COLO829 (cell line): ENCODE data around the gene TEAD3.

ENCODE experiments used
- DNase-seq: peaks from one replicate; pipeline ENCODE4 v3.0.0; 2012; ENCODE audit warnings: low spot score

The TEAD3 gene

GRCh38 chr6:35512740-35513139, 15.9 kb upstream of the TEAD3 start, which contains the start of gene TULP1:
TULP1 (minus strand) TSS chr6:35512896; CDS start chr6:35512858, 38 bp downstream.
- DNase-seq, result no peak

GRCh38 chr6:35512006-35512405, 15.1 kb upstream of the TEAD3 start:
- no peak for DNase-seq

- no peak for DNase-seq
Measured at GRCh38 chr6:35511562-35511941, 14.7 kb upstream of the TEAD3 start.

GRCh38 chr6:35510916-35511561, 14.2 kb upstream of the TEAD3 start:
- DNase-seq, result no peak

GRCh38 chr6:35508542-35508941, 11.7 kb upstream of the TEAD3 start:
- DNase-seq, result no peak

- DNase-seq, result no peak
Measured at GRCh38 chr6:35508027-35508426, 11.1 kb upstream of the TEAD3 start.

GRCh38 chr6:35507221-35507620, 10.3 kb upstream of the TEAD3 start:
- DNase-seq, result no peak

GRCh38 chr6:35506536-35506935, 9.7 kb upstream of the TEAD3 start:
- DNase-seq, result no peak

- DNase-seq, result no peak
Measured at GRCh38 chr6:35505999-35506412, 9.1 kb upstream of the TEAD3 start.

GRCh38 chr6:35503534-35503933, 6.7 kb upstream of the TEAD3 start:
- DNase-seq, result no peak

GRCh38 chr6:35501784-35502183, 4.9 kb upstream of the TEAD3 start:
- DNase-seq, result no peak

- no peak for DNase-seq
Measured at GRCh38 chr6:35500782-35501181, 3.9 kb upstream of the TEAD3 start.

GRCh38 chr6:35499372-35499771, 2.5 kb upstream of the TEAD3 start:
- DNase-seq, result no peak

- DNase-seq, result no peak
Measured at GRCh38 chr6:35498422-35499067, 1.7 kb upstream of the TEAD3 start.

- no peak for DNase-seq
Measured at GRCh38 chr6:35497571-35498421, 917 bp upstream of the TEAD3 start.

- DNase-seq, result no peak
Measured at GRCh38 chr6:35496036-35496840, 641 bp downstream of the TEAD3 start.

GRCh38 chr6:35495258-35496035, 1.4 kb downstream of the TEAD3 start:
- DNase-seq, result no peak

- DNase-seq, result no peak
Measured at GRCh38 chr6:35494161-35494563, 2.7 kb downstream of the TEAD3 start.

- no peak for DNase-seq
Measured at GRCh38 chr6:35493307-35493983, 3.4 kb downstream of the TEAD3 start.

- DNase-seq, result no peak
Measured at GRCh38 chr6:35492974-35493284, 4.0 kb downstream of the TEAD3 start.
